Measurements from ENCODE around the gene CRYGN.
A peak's percentile ranks its signal among the peaks of the same experiment; 100 is the strongest.

The CRYGN gene

GRCh38 chr7:151448261-151449252 is 8.6 kb upstream of the CRYGN start:
- Histone ChIP-seq H3K9me3 (ENCODE audit: control insufficient read depth, low read length) (no peaks in the 10 kb centered on the region), H3K36me3 (ENCODE audit: control insufficient read depth, insufficient read depth, low read length, severe bottlenecking) (no peaks in the 10 kb centered on the region), H3K4me1 (ENCODE audit: control insufficient read depth, insufficient read depth, low read length) (no peaks in the 10 kb centered on the region), H3K27me3 (replicated peaks; ENCODE audit: control insufficient read depth, insufficient read depth, low read length) (peaks cover 10% of the 10 kb centered on the region), H3K9ac (ENCODE audit: low read length) (peak overlapping the region; percentile 83), H3K4me3 (ENCODE audit: low read length) (peak overlapping the region; percentile 76)
- DNase-seq (ENCODE audit: low read depth): peak; percentile 87

GRCh38 chr7:151447901-151448260 is 7.9 kb upstream of the CRYGN start:
- H3K36me3 ChIP-seq (ENCODE audit: control insufficient read depth, insufficient read depth, low read length, severe bottlenecking): no peaks in the 10 kb centered on the region
- peaks cover 5% of the 10 kb centered on the region for H3K4me1 ChIP-seq (ENCODE audit: control insufficient read depth, insufficient read depth, low read length)
- H3K9me3 ChIP-seq (ENCODE audit: control insufficient read depth, low read length): peaks cover under 1% of the 10 kb centered on the region
- peak overlapping the region; percentile 76 for H3K4me3 ChIP-seq (ENCODE audit: low read length)
- no peak for DNase-seq (ENCODE audit: low read depth)
- H3K27me3 ChIP-seq (replicated peaks; ENCODE audit: control insufficient read depth, insufficient read depth, low read length): peaks cover 6% of the 10 kb centered on the region
- H3K9ac ChIP-seq (ENCODE audit: low read length): peak overlapping the region; percentile 83

GRCh38 chr7:151447312-151447711 is 7.4 kb upstream of the CRYGN start:
- no peak for DNase-seq (ENCODE audit: low read depth)
- Histone ChIP-seq H3K4me1 (ENCODE audit: control insufficient read depth, insufficient read depth, low read length) (peaks cover 9% of the 10 kb centered on the region), H3K27me3 (replicated peaks; ENCODE audit: control insufficient read depth, insufficient read depth, low read length) (peaks cover 4% of the 10 kb centered on the region), H3K36me3 (ENCODE audit: control insufficient read depth, insufficient read depth, low read length, severe bottlenecking) (no peaks in the 10 kb centered on the region), H3K9ac (ENCODE audit: low read length) (no peak overlapping the region), H3K9me3 (ENCODE audit: control insufficient read depth, low read length) (peaks cover 4% of the 10 kb centered on the region), H3K4me3 (ENCODE audit: low read length) (no peak overlapping the region)

GRCh38 chr7:151446412-151446811 is 6.5 kb upstream of the CRYGN start:
- peaks cover 4% of the 10 kb centered on the region for H3K9me3 ChIP-seq (ENCODE audit: control insufficient read depth, low read length)
- no peak overlapping the region for H3K4me3 ChIP-seq (ENCODE audit: low read length)
- no peak for DNase-seq (ENCODE audit: low read depth)
- H3K27me3 ChIP-seq (replicated peaks; ENCODE audit: control insufficient read depth, insufficient read depth, low read length): peaks cover under 1% of the 10 kb centered on the region
- no peaks in the 10 kb centered on the region for H3K36me3 ChIP-seq (ENCODE audit: control insufficient read depth, insufficient read depth, low read length, severe bottlenecking)
- H3K9ac ChIP-seq (ENCODE audit: low read length): no peak overlapping the region
- H3K4me1 ChIP-seq (ENCODE audit: control insufficient read depth, insufficient read depth, low read length): peaks cover 16% of the 10 kb centered on the region

GRCh38 chr7:151444632-151445031 is 4.7 kb upstream of the CRYGN start:
- Histone ChIP-seq H3K9me3 (ENCODE audit: control insufficient read depth, low read length) (peaks cover 4% of the 10 kb centered on the region), H3K4me1 (ENCODE audit: control insufficient read depth, insufficient read depth, low read length) (peaks cover 30% of the 10 kb centered on the region), H3K36me3 (ENCODE audit: control insufficient read depth, insufficient read depth, low read length, severe bottlenecking) (no peaks in the 10 kb centered on the region), H3K4me3 (ENCODE audit: low read length) (no peak overlapping the region), H3K9ac (ENCODE audit: low read length) (no peak overlapping the region), H3K27me3 (replicated peaks; ENCODE audit: control insufficient read depth, insufficient read depth, low read length) (no peaks in the 10 kb centered on the region)
- DNase-seq (ENCODE audit: low read depth): no peak

GRCh38 chr7:151442776-151443496 is 3.0 kb upstream of the CRYGN start:
- H3K36me3 ChIP-seq (ENCODE audit: control insufficient read depth, insufficient read depth, low read length, severe bottlenecking): no peaks in the 10 kb centered on the region
- DNase-seq (ENCODE audit: low read depth): no peak
- H3K4me3 ChIP-seq (ENCODE audit: low read length): no peak overlapping the region
- H3K9ac ChIP-seq (ENCODE audit: low read length): no peak overlapping the region
- H3K4me1 ChIP-seq (ENCODE audit: control insufficient read depth, insufficient read depth, low read length): peaks cover 30% of the 10 kb centered on the region
- H3K27me3 ChIP-seq (replicated peaks; ENCODE audit: control insufficient read depth, insufficient read depth, low read length): no peaks in the 10 kb centered on the region
- peaks cover 4% of the 10 kb centered on the region for H3K9me3 ChIP-seq (ENCODE audit: control insufficient read depth, low read length)

- H3K9me3 ChIP-seq (ENCODE audit: control insufficient read depth, low read length): peaks cover 4% of the 10 kb centered on the region
- H3K36me3 ChIP-seq (ENCODE audit: control insufficient read depth, insufficient read depth, low read length, severe bottlenecking): no peaks in the 10 kb centered on the region
- no peaks in the 10 kb centered on the region for H3K27me3 ChIP-seq (replicated peaks; ENCODE audit: control insufficient read depth, insufficient read depth, low read length)
- no peak for DNase-seq (ENCODE audit: low read depth)
- peak overlapping the region; percentile 31 for H3K9ac ChIP-seq (ENCODE audit: low read length)
- peak overlapping the region; percentile 17 for H3K4me3 ChIP-seq (ENCODE audit: low read length)
- peaks cover 38% of the 10 kb centered on the region for H3K4me1 ChIP-seq (ENCODE audit: control insufficient read depth, insufficient read depth, low read length)
Observed at GRCh38 chr7:151440799-151441445, 981 bp upstream of the CRYGN start.

GRCh38 chr7:151438864-151439601 is 908 bp downstream of the CRYGN start:
- Histone ChIP-seq H3K4me1 (ENCODE audit: control insufficient read depth, insufficient read depth, low read length) (peaks cover 38% of the 10 kb centered on the region), H3K4me3 (ENCODE audit: low read length) (no peak overlapping the region), H3K9ac (ENCODE audit: low read length) (no peak overlapping the region), H3K27me3 (replicated peaks; ENCODE audit: control insufficient read depth, insufficient read depth, low read length) (no peaks in the 10 kb centered on the region), H3K9me3 (ENCODE audit: control insufficient read depth, low read length) (peaks cover 4% of the 10 kb centered on the region), H3K36me3 (ENCODE audit: control insufficient read depth, insufficient read depth, low read length, severe bottlenecking) (no peaks in the 10 kb centered on the region)
- no peak for DNase-seq (ENCODE audit: low read depth)

- H3K9ac ChIP-seq (ENCODE audit: low read length): no peak overlapping the region
- DNase-seq (ENCODE audit: low read depth): no peak
- no peaks in the 10 kb centered on the region for H3K36me3 ChIP-seq (ENCODE audit: control insufficient read depth, insufficient read depth, low read length, severe bottlenecking)
- peaks cover 34% of the 10 kb centered on the region for H3K4me1 ChIP-seq (ENCODE audit: control insufficient read depth, insufficient read depth, low read length)
- peaks cover 4% of the 10 kb centered on the region for H3K9me3 ChIP-seq (ENCODE audit: control insufficient read depth, low read length)
- no peak overlapping the region for H3K4me3 ChIP-seq (ENCODE audit: low read length)
- no peaks in the 10 kb centered on the region for H3K27me3 ChIP-seq (replicated peaks; ENCODE audit: control insufficient read depth, insufficient read depth, low read length)
Observed at GRCh38 chr7:151437866-151438516, 1.9 kb downstream of the CRYGN start.

GRCh38 chr7:151437159-151437553 is 2.8 kb downstream of the CRYGN start:
- peaks cover 30% of the 10 kb centered on the region for H3K4me1 ChIP-seq (ENCODE audit: control insufficient read depth, insufficient read depth, low read length)
- no peaks in the 10 kb centered on the region for H3K36me3 ChIP-seq (ENCODE audit: control insufficient read depth, insufficient read depth, low read length, severe bottlenecking)
- H3K9me3 ChIP-seq (ENCODE audit: control insufficient read depth, low read length): no peaks in the 10 kb centered on the region
- H3K27me3 ChIP-seq (replicated peaks; ENCODE audit: control insufficient read depth, insufficient read depth, low read length): no peaks in the 10 kb centered on the region
- DNase-seq (ENCODE audit: low read depth): no peak
- no peak overlapping the region for H3K4me3 ChIP-seq (ENCODE audit: low read length)
- H3K9ac ChIP-seq (ENCODE audit: low read length): no peak overlapping the region

All from adipocyte (in vitro differentiated cells).